Nucleus accumbens (tissue), 56 donors: ENCODE measurements around the gene MINDY3.

ENCODE experiments used
- DNase-seq, 56 donors: peaks; one replicate each; lab custom pipeline; 2025; lab: John Stamatoyannopoulos, UW

MINDY3 gene

DNA sequence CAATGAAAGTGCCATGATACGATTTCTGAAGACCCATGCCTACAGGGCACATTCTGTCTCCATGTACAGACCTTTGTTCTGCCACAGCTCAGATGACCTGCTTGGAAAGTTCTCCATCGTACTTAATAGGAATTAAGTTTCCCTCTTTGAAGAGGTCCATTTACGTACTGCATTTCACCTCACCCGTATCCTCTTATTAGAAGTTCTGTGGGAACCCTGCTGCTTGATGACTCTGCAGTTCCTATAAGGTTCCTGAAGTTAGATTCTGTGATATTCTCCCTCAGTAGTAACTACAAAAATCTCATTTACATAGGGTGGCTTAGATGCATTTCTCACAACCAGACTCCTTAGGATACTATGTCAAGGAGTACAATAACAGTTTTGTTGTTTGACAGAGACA, 50.9 kb downstream of the MINDY3 start:
- DNase-seq: no peak

DNA sequence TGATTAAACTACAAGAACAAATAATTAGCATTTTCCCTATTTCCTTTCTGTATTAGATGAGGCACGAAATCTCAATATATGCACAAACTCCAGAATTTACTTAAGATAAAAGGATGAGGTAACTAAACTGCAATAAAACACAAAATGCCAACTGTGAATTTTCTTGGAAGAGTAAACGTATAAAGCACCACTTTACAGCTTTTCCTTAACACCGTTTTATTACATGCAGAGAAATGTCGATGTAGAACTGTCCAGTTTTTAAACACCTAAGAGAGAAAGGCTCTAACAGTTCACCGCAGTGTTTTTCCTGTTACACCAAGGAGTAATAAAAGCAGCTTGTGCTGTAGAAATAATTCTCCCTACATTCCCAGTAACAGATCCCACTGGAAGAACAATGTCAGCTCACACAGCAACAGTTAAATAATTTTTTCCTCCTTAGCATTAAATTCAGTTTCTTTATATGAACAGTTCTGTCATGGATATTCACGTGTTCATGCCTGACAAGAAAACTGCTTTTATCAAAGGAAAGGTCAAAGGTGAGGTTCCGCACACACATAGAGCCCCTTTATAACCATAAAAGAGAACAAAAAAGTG, 52.0 kb downstream of the MINDY3 start:
- DNase-seq: no peak

DNA sequence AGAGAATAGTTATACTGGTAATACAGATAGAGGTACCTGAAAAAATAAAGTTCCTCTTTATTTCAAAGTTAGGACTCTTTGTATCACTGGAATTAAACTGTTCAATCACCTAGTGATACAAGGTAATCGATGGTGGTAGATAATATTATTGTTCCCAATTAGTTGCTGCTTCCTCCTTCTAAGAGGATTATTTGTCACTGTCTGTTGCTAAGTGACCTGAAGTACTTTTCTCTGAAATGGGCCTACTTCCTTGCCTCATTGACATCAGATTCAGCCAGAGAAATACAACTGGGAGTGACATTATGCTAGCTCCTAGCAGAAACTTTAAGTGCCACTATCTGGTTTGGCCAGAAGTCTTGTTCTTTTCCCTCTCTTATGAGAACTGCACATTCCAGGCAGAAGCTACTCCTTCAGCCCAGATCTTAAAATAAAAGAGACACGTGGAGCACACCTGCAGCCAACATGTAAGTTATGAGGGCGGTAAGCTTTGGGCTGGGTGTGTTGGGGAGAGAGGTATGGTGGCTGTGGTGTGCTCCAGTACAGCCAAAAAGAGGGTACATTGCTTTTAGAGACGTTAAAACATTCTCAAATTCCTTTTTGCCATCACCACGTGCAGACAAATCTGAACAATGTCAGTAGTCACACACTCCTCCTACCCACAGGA, 54.8 kb downstream of the MINDY3 start:
- DNase-seq: no peak

DNA sequence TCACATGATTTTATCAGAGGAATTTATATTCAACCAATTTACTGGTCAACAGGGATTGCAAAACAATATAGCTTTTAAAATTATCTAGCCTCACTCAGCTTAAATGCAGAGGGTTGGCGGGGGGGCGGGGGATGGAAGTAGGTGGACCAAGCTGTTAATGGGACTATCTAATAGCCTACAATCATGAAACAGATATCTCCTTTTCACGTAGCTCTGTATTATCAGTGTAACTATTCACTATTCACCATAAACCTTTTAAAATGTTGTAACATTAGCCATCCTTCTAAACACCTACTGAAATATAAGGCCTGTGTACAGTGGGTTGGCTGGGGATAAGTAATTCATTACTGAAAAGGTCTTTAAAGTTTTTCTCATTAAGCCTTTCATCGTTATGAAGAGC, 56.2 kb downstream of the MINDY3 start:
- no peak for DNase-seq

DNA sequence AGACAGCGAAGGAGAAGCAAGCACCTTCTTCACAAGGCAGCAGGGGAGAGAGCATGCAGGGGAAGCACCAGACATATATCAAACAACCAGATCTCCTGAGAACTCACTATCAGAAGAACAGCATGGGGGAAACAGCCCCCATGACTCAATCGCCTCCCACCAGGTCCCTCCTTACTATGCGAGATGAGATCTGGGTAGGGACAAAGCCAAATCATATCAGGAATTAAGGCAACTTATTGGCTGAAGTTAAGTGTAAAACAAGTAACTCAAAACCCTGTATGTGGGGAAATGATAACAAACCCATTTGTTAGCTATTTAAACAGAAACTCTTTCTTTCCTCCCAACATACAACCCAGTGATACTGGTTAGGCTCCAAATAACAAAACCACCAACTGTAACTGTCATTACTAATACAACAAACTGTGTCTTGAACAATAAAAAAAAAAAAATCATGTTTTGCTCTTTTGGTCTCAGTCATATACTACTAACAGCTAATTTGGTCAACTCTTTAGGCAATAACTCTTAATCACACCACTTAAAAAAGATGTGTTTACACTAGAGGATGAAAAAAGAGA, 57.8 kb downstream of the MINDY3 start:
- DNase-seq: no peak

DNA sequence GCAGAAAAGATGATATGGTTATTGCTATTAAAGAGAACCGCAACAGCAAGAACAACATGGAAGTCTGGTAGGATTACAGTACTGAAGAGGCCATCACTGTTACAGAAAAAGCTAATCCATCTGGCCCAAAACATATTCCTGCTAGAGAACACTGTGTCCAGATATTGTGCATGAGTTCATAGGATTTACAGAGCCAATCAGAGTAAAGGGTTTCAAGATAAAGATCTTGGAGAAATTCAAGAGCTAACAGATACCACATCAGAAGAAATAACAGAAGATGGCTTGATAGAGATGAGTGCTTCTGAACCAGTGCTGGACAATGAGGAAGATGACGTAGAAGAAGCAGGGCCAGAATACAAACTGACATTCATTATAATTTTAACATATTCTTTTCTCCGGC, 58.7 kb downstream of the MINDY3 start:
- DNase-seq: no peak

DNA sequence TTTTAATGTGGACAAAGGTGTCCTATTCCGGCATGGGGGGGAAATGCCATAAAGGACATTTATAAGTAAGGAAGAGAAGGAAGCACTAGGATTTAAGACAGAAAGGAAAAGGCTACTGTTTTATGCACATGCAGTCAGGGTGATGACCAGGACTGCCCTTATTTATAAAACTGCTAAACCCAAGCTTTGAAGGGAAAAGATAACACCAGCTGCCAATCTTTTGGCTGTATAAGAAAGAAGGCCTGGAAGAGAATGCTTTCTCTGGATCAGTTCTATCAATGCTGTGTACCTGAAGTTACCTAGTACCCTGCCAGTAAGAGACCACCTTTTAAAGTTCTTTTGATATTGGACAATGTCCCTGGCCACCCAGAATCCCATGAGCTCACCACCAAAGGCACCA, 59.2 kb downstream of the MINDY3 start:
- DNase-seq: no peak

DNA sequence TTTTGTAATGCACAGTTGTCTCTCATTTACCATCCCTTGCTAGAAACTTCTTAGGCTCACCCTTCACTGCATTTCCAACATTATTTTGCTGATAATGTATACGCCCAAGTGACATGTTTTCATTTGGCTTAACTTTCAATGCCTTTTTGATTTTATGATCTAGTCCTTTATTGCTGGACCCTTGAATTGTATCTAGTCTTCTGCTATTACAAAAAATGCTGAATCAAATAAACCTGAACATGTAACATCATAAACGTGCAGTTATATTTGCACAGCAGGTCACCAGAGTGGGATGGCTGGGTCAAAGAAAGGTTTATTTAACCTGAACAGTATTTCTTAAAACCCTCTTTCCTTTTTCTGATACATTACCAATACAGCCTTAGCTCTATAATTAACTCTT, 63.0 kb downstream of the MINDY3 start:
- DNase-seq: no peak

DNA sequence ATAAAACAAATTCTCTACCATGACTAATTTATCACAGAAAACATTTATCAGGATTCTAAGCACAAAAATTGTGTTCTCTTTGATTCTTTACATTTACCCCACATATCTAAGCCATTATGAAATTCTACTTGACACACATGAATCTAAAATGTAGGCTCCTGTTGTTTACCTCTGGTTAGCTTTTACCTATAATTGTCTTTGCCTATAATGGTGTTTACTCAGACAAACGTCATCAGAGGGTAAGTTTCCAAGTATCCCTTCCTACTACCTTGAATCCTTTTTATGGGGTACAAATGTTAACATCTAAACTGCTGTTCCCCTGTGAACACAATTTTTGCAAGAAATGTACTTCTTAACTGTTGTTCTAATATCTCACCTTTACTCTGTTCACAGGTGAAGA, 63.5 kb downstream of the MINDY3 start:
- no peak for DNase-seq

DNA sequence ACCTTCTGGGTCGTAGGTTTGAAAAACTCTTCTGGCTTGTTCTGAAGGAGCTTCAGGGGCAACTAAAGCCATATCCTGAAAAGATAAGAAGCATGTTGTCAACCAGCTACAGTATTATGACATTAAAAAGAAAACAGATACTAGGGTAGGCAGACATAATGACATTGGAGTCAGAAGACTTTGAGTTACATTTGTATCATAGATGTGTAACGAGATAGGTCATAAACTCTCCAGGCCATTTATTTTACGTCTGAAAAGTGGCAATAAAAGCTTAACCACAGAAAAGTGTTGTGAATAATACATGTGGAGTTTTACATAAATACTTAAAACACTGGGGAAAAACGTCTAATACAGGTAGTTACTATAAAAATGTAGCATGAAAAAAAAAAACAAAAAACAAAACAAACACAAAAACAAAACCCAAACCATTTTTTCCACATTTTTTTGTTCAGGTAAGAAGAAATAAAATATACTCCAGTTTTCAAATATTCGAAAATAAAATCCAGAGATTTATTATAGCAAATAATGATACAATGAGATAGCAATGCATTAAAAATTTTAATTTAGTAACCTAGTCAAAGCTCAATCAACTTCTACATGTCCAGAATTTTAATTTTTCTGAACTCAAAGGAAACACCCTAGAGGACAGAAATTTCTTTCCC, 64.1 kb downstream of the MINDY3 start:
- no peak for DNase-seq

DNA sequence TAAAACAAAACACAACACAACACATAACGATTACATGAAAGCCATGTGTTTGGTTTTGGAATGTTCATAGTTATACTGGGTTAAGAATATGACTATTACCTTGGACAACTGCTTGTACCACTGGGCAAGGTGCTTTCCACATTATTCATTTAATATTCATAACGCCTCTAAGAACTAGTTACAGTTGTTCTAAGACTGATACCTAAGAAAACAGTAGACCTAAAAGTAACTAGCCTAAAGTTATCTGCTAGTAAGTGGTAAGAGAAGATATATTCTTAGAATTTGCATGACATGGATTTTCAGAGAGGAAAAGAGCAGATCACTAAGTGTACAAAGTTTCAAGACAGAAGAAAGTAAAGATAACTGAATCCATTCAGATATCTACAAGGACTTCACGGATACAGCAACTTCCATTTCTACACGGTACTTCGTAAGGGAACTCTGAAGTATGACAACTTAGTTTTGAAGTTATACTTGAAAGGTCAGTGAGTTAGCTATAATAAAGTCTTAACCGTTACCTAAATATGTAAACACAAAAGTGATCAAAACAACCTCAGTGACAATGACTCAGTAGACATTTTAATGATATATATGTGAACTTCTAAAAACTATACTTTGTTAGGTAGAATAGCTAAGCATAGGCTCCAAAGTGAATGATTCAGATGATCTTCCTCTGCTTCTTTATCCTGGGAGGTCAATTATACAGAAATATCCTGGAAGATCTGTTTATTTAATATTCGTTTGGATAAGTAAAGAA, 65.1 kb downstream of the MINDY3 start:
- DNase-seq: no peak

DNA sequence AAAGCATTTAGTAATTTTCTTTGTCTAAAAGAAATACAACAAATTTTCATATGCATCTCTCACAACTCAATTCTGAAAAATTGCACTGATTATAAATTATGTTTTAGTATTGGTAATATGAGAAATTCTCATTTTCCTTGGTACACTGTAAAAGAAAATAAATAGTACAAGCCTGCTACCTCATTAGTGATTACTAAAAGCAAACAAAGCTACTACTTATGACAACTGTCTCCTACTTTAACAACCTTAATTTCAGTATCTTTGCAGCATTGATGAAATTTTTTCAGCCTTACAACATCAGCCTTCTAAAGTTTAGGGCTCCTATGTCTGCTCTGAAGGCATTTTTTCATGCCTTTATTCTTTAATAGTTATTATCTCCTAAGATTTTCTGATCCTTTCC, 65.7 kb downstream of the MINDY3 start:
- no peak for DNase-seq

DNA sequence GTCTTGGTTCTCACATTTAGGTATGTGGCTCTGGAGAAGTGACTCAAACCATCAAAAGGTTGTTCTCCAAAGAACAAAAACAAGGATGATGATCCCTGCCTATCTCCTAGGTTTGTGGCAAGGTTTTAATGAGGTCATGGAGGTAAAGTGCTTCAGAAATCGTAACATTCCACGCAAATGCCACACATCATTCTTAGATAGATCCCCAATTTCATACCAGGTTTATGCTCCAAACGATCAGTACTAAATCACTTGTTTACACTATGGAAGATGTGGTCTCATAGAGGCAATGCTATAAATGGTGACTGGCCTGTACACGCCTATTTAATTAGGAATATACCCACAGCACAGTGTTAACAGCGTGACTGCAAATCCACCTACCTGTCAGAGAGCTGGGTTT, 66.6 kb downstream of the MINDY3 start:
- no peak for DNase-seq

DNA sequence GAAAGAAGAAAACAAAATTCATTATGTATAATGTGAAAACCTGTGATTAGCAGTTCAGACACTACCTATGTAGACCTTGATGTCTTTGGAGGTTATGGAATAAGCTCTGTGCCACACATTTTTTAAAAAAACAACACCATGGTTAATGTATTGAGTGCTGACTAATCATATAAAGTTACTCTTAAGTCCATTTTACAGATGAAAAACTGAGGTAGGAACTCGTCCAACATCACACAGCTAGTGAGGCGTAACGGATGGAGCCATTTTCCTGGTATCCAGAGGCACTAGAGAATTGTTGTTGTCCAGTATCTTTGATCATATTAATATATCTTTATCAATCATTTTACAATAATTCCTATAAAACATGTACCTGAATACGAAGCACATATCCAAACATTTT, 67.5 kb downstream of the MINDY3 start:
- DNase-seq: no peak

DNA sequence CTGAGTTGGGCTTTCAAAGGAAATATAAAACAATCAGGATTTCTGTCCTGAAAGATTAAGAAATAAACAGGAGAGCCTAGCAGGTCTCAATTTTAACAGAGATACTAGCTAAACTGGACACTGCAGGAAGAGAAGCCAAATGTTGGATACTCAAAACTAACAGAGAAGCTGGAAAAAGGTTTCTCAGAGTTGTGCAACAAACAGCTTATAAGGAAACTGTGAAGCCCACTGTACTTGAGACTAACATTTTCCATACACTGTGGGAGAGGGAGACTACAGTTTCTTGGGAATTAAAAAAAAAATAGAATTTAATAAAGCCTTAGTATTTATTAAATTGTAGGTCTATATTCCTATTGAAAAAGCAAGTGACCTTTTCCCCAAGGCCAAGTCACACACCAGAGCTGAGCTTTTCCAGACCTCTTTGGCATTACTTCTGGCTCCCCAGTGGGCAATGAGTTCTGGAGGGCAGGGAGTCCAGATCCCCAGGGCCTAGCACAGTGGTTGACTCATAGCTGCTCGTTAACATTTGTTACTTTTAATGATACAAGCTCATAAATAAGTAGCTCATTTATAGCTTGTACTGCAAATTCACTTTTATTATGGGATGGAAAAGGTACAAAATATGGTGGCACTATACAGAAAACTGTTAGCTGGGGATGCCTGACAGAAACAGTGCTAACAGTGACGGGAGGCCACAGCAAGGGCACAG, 68.3 kb downstream of the MINDY3 start:
- DNase-seq: no peak

DNA sequence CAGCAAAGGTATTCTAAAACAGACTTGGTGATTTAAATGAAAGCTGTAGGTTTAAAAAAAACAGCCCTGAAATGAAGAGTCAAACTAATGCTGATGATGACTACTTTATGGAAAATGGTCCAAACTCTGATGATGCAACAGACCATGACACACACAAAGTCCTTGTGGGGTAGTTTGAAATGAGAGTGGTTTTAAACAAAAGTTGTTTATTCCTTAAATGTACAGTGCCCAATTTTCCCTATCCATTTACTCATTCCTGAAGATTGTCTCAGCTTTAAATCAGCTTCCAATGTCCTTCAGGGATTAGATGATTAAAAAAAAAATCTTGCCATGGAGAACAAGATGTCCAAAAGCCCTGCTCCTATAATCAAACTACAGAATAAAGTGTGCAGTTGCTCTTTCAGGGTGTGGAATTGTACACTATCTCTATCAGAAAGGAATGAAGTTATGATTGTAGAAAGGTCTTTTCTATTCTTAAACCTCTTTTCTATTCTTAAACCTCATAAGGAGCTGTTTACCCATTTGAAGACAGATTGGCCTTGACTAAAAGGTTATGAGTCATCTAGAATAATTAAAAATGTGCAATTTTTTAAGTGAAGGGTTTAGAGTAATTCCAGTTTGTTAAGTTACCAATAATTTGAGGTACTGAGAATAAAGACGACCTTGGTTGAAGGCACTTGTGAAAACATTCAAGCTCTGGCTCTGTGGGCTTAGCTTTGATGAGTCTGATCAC, 70.3 kb downstream of the MINDY3 start:
- no peak for DNase-seq

DNA sequence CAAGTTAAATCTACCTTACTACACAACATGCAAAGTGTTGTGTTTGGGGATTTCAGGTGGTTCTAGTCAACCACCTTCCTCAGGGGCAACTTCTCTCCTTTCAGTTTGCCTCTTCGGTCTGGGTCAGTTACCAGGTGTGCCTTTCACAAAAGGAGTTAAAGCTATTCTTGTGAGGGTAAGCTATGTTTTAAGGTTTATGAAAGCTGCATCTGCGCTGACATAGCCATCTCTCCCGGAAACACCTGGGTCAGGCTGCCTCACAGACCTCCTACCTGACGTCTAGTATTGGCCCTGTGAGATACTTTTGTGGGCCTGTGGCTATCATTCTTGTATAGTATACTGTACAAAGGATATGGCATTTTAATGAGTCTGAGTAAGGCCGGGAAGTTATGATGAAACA, 72.9 kb downstream of the MINDY3 start:
- no peak for DNase-seq

DNA sequence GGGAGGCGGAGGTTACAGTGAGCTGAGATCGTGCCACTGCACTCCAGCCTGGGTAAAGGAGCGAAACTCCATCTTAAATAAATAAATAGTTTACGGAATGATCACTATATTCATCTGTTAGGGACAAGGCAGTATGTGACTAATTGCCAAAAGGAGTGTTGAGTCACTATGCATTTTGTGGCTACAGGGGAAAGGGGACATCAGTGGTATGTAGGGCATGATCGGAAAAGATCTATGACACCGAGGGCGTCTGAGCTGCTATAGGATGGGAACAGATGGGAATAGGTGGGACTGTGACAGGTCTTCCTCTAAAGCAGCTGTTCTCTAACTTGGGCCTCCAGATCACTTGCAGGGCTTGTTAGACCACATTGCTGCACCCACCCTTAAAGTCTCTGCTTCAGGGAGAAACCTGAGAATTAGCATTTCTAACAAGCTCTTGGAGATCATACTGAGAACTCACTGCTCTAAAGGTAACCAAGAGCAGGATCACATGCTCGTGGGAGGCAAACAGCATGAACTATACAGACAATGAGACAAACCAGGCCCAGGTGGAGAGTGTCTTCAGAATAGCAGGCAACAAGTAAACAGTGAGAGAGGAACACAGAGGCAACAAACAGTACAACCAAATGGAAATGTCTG, 75.5 kb downstream of the MINDY3 start:
- no peak for DNase-seq

DNA sequence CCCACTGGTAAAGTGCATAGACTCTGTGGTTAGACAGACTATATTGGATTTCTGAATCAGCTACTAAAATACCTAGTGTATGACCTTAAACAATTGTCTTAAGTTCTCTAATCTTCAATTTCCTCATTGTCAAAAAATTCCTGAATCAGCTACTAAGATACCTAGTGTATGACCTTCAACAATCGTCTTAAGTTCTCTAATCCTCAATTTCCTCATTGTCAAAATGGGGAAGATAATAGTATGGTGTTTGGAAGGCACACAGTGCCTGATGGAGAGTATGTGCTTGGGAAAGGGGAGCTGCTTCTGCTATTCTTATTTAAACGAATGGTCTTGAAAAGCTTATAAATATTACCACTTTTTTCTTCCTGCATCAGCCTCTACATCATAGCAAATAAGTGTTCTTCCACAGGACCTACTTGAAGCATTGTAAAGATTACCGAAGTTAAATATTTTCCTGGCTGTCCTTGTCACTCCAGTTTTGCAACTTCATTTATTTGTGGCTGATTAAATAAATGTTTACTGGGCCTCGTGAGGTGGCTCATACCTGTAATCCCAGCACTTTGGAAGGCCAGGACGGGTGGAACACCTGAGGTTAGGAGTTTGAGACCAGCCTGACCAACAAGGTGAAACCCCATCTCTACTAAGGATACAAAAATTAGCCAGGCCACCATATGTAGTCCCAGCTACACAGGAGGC, 76.2 kb downstream of the MINDY3 start:
- no peak for DNase-seq
